Measurements from ENCODE around the gene TTLL11.
"Not testable (repeated sequence)": the region's sequence is repeated elsewhere in the genome, so short reads cannot be mapped to it uniquely, and the experiment has no call there.

Gene TTLL11

GRCh38 chr9:122085260-122085659, 7.8 kb downstream of the TTLL11 start:
- no peak for DNase-seq (ENCODE audit: low read depth in 2 of 2)

DNA sequence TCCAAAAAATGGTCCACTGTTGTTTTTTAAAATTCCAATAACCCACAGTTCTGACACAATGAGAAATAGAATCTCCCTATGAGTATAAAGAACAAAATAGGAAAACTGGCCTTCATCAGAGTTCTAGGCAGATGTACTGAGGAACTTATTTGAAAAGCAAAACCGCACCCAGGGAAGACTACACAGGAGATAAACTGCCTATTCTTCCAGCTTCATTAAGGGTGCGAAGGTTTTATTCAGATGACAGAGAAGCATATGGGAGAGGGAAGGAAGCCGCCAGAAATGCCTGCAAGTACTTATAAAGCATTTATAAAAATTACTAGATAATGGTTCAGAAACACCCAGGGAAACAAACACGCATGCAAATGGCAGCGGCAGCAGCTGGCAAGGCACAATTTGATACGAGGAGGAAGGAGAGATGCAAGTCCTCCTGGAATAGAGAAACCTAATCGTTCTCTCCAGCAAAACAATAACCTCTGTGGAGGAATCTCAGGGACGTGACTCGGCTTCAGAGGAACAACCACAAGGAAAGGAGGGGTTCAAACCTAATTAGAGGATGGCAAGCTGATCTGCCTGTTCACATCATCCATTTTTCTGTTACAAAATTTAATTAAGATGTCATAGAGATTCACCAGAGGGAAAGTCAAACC, 9.0 kb downstream of the TTLL11 start:
- no peak for DNase-seq (ENCODE audit: low read depth in 2 of 2)

DNA sequence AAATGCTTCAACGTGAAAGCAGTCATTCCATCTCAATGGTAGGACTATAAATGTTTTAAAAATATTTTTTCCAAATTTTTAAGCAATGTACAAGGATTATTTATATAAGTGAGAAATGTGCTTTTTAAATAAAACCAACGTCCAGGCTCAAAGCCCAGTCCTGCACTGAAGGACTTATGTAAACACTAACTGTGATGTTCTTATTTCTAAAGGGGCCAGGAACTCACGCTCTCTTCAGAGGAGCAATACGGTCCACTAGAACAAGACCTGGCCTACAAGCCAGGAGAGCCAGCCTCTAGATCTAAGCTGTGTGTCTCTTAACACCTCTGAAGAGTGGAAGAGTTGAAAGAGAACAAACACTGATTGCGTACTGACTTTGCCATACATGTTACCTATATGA, 12.1 kb downstream of the TTLL11 start:
- no peak for DNase-seq (ENCODE audit: low read depth in 2 of 2)

DNA sequence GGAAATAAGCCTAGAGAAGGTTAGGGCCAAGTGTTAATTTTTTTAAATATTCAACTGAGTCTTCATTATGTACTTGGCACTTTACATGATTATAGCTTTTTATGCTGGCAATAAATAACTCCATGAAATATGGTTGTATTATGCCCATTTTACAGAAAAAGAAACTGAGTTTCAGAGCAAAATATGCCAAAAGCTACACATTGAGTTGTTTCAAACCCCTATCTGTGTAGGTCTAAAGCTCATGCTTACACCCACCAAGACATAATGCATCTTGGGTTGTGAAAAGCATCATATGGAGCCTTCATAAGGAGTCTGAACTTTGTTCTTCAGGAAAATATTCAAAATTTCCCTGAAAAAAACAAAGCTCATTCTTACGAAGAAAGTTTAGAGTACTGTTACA, 14.6 kb downstream of the TTLL11 start:
- no peak for DNase-seq (ENCODE audit: low read depth in 2 of 2)

DNA sequence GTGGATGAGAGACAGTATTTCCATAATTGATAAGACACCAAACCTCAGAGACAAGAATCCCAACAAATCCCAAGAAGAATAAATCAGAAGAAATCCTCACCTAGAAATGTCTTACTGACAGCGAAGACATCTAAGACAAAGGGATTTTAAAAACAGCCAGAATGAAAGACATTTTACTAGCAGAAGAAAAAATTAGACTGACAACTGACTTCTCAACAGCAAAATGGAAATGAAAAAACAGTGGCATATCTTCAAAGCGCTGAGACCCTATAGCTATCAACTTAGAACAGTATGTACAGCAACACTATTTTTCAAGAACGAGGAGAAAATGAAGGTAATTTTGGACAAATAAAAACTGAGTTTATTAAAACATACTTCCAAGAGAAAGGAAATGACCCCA, 16.3 kb downstream of the TTLL11 start:
- DNase-seq (ENCODE audit: low read depth in 2 of 2): no peak

DNA sequence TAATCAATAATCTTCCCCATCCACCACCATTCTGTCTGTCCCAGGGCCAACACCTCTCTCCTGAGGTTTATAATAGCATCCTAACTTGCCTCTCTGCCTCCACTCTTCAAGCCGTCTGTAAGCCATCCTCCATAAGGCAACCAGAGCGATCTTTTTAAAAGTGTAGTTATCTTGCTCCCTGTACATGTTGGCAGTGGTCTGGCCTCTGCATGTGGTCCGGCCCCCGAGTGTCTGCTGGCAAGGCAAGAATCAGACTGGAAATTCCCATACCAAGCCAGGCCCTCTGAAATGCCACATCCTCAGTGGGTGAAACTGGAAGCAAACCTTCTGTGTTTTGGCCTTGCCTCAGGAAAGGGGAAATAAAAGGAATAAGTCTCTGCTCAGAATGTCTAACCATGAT, 17.0 kb downstream of the TTLL11 start:
- DNase-seq (ENCODE audit: low read depth in 2 of 2): no peak

GRCh38 chr9:122075135-122076030, 17.7 kb downstream of the TTLL11 start:
- no peak for DNase-seq (ENCODE audit: low read depth in 2 of 2)

DNA sequence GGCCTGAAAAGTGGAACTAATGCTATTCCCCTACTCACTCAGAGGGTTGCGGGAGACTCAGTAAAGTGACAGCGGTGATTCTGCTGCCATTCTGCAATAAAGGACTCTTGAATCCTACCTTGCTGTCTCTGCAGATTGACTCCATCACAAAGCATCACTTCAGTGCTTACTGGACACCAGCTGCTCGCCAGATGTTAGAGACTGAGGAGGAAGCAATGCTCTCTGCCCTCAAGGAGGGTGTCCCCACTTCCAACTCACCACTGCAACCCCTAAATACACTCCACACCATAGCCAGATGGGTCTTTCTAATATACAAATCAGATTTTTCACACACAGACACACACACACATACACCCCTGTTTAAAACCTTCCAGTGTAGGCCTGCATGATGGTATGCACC, 21.4 kb downstream of the TTLL11 start:
- no peak for DNase-seq (ENCODE audit: low read depth in 2 of 2)

DNA sequence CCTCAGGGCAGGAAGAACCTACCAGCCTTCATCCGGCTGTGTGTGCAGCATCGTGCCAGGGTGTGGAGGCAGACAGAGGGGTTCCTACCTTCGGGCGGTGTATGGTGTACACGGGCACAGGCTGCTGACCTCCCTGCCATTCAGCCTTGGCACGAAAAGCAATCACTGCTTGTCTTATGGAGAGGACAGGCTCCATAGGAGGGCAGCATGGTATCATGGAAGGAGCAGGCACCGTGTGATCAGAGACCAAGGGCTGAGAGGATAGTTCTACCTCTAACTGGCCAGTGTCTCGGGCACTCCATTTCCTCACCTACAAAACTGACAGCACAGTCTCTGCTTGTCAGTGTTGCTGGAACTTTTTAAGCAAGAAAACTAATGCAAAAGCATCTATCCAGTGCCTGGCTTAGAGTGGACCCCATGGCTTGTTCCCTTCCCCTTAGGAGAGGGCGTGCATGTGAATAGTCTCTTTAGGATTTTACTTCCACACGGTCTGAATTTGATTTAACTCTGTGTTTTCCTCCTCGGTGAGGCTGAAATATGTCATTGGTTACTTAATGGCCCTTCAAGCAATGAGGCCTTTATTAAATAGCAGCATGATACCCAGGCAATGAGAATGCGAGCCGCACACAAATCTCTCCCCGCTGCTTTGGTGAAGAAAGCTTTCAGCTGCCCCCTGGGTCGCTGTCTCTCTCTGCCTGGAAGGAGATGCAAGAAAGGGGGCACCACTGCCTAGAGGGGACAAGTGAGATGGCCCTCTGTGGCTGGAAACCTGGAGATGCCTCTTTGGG, 22.2 kb downstream of the TTLL11 start:
- DNase-seq (ENCODE audit: low read depth in 2 of 2): no peak

DNA sequence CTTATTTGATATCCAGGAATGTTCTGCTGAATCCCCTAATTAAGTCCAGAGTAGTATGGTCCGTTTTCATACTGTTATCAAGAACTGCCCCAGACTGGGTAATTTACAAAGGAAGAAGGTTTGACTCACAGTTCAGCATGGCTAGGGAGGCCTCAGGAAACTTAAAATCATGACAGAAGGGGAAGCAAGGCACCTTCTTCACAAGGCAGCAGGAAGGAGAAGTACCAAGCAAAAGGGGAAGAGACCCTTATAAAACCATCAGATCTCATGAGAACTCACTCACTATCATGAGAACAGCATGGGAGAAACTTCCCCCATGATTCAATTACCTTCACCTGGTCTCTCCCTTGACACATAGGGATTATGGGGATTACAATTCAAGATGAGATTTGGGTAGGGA, 26.4 kb downstream of the TTLL11 start:
- not testable (repeated sequence) for DNase-seq (ENCODE audit: low read depth in 2 of 2)

GRCh38 chr9:122065923-122066629, 27.0 kb downstream of the TTLL11 start:
- DNase-seq (ENCODE audit: low read depth in 2 of 2): no peak

- no peak for DNase-seq (ENCODE audit: low read depth in 2 of 2)
Measured at GRCh38 chr9:122060481-122060880, 32.6 kb downstream of the TTLL11 start.

DNA sequence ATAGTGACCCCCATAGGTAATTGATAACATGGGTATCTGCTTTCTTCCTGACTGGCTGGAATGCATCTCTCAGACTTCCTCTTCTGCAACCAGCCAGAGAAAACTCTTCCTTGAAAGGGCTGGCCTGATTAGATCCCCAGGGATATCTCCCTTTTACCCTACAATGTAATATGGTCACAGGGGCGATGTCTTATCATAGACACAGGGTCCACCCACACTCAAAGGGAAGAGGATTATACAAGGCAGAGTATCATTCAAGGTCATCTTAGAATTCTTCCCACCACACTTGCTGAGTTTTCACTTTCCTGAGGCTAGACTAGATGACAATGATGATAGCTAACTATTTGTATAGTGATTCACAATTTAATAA, 33.2 kb downstream of the TTLL11 start:
- DNase-seq (ENCODE audit: low read depth in 2 of 2): no peak

DNA sequence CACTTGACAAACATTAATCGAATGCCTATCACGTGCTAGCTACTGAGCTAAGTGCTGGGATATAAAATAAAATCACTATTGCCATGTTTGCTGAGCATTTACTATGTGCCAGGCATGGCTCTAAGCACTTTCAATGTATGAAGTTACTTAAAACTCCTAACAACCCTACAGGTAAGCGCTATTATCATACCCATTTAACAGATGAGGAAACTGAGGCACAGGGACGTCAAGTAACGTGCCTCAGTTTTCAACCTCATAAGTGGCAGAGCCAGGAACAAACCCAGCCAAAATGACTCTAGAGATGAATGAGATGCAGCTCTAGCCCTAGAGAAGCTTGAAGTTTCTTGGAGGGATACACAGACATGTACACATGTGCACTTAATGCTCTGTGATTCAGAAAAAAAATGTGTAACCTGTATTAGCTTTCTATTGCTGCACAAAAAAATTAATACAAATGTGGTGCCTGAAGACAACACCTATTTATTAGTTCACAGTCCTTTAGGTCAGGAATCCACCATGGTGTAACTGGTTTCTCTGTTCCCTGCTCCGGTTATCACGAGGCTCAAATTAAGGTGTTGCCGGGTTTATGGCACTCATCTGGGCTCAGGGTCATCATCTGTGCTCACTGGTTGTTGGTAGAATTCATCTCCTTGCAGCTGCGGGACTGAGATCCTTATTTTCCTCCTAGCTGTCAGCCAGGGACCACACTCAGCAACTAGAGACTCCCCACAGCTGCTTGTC, 33.7 kb downstream of the TTLL11 start:
- no peak for DNase-seq (ENCODE audit: low read depth in 2 of 2)

DNA sequence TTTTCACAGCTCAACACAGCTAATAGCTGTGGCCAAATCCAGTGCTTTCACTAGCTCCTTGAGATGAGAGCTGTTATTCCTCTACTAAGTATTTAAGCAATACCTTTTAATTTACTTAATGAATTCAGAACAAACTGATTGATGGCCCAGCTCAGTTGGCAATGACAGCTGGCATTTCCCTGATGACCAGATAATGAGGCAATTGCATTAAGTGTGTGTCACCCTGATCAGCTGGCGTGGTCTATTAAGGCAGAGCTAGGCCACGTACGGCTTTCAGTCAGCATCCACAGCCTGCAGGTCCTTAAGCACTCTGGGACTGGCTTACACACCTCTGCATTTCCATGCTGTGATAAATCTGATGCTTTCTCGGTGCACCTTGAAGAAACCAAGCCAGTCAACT, 34.4 kb downstream of the TTLL11 start:
- DNase-seq (ENCODE audit: low read depth in 2 of 2): no peak

DNA sequence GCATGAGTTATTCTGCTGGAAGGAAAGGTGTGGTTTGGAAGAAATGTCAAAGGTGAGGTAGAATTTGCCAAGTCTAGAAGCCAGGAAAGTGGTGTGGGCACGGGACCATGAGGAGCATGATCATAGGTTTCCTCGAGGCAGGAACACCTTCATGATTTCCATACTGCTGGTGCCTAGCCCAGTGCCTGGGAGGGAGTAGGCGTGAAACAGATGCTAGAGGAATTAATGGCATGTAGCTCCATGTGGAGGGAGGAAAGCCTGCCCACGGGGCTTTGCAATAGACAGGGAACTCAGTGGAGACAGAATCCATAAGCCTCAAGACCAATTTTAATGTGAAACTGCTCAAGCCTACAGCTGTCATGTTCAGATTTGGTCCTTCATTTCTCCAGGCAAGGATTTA, 35.1 kb downstream of the TTLL11 start:
- DNase-seq (ENCODE audit: low read depth in 2 of 2): no peak

DNA sequence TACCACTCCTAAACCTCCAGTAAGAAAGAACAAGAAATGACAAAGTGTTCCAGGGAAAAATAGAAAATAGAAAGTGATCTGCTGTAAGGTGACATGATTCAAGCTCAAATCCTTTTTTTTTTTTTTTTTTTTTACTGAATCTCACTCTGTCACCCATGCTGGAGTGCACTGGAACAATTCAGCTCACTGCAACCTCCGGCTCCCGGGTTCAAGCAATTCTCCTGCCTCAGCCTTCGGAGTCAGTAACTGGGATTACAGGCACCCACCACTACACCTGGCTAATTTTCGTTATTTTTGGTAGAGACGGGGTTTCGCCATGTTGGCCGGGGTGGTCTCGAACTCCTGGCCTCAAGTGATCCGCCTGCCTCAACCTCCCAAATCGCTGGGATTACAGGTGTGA, 35.9 kb downstream of the TTLL11 start:
- DNase-seq (ENCODE audit: low read depth in 2 of 2): no peak

DNA sequence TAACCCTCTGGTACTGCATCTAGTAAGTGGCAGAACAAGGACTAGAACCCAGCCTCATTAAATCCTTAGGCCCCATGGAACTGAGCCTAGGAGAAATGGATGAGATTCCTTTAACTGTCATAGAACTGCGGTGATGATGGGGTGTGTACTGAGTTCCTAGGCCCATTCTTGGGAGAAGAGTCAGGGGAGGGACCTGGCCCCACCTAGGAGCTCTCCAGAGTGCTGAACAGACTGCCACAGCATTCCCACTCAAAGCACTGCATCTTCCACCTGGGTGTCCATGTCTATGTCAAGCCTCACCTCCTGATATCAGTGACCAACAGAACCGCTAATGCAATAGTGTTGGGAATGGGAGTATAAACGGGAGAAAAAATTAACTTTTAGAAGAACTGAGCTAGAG, 36.6 kb downstream of the TTLL11 start:
- no peak for DNase-seq (ENCODE audit: low read depth in 2 of 2)

GRCh38 chr9:122055701-122056100, 37.4 kb downstream of the TTLL11 start:
- DNase-seq (ENCODE audit: low read depth in 2 of 2): no peak

GRCh38 chr9:122053567-122054350, 39.3 kb downstream of the TTLL11 start:
- no peak for DNase-seq (ENCODE audit: low read depth in 2 of 2)
